ENCODE data around the gene MPST.
"Not testable (repeated sequence)": the region's sequence is repeated elsewhere in the genome, so short reads cannot be mapped to it uniquely, and the experiment has no call there.

The MPST gene

GRCh38 chr22:37063431-37064420 lies 44.2 kb downstream of the MPST start:
- DNase-seq = no peak

- DNase-seq = no peak
Observed at GRCh38 chr22:37064553-37064952, 45.0 kb downstream of the MPST start.

- no peak for DNase-seq
Observed at GRCh38 chr22:37065180-37065579, 45.6 kb downstream of the MPST start.

GRCh38 chr22:37065961-37066360 lies 46.4 kb downstream of the MPST start:
- DNase-seq = no peak

GRCh38 chr22:37067428-37067827 lies 47.9 kb downstream of the MPST start:
- DNase-seq = no peak

- DNase-seq = no peak
Observed at GRCh38 chr22:37068859-37069258, 49.3 kb downstream of the MPST start.

GRCh38 chr22:37069319-37069718 lies 49.8 kb downstream of the MPST start:
- DNase-seq = no peak

DNA sequence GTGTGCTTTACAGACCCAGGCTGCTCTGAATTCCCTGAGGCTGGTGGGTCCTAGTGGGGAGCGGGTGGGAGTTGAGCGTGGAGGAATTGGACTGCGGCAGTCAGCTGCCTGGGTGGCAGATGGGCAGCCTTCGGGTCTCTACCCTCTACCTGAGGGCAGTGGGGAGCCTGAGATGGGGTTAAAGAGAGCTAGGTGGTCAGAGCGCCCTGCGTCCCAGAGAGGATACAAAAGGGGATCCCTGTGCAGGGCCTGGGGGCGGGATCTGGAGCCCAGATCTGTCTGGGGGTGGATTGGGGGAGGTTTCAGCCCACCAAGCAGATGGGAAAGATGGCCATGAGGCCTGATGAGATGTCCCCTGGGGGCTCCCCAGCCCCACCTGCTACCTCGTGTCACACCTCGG lies 50.2 kb downstream of the MPST start:
- DNase-seq = no peak

DNA sequence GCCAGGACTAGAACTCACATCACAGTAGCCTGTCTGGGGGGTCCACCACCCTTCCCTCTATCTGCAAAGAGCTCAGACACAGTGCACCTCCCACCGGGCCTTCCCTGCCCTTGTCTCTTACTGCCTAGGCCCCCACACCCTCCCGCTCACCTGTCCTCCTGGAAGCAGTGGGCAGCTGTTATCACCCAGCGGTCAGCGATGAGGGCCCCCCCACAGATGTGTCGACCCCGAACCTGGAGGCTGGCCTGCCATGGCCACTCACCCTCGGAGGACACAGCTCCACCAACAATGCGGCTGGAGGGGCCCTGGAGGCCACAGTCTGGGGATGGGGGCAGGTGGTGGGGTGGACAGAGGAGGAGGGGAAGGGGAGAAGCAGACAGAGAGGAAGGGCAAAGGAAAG lies 50.8 kb downstream of the MPST start:
- DNase-seq = no peak

GRCh38 chr22:37070744-37071143 lies 51.2 kb downstream of the MPST start:
- DNase-seq = no peak

GRCh38 chr22:37071850-37072592 lies 52.5 kb downstream of the MPST start:
- not testable (repeated sequence) for DNase-seq

DNA sequence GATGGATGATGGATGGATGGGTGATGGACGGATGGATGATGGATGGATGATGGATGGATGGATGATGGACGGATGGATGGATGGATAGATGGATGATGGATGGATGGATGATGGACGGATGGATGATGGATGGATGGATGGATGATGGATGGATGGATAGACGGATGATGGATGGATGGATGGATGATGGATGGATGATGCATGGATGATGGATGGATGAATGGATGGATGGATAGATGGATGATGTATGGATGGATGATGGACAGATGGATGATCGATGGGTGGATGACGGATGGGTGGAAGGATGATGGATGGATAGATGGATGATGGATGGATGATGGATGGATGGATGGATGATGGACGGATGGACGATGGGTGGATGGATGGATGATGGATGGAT lies 53.1 kb downstream of the MPST start:
- no peak for DNase-seq

- DNase-seq = no peak
Observed at GRCh38 chr22:37074537-37074936, 55.0 kb downstream of the MPST start.

GRCh38 chr22:37075046-37075445 lies 55.5 kb downstream of the MPST start:
- DNase-seq = no peak

GRCh38 chr22:37075822-37076433 lies 56.4 kb downstream of the MPST start:
- no peak for DNase-seq

DNA sequence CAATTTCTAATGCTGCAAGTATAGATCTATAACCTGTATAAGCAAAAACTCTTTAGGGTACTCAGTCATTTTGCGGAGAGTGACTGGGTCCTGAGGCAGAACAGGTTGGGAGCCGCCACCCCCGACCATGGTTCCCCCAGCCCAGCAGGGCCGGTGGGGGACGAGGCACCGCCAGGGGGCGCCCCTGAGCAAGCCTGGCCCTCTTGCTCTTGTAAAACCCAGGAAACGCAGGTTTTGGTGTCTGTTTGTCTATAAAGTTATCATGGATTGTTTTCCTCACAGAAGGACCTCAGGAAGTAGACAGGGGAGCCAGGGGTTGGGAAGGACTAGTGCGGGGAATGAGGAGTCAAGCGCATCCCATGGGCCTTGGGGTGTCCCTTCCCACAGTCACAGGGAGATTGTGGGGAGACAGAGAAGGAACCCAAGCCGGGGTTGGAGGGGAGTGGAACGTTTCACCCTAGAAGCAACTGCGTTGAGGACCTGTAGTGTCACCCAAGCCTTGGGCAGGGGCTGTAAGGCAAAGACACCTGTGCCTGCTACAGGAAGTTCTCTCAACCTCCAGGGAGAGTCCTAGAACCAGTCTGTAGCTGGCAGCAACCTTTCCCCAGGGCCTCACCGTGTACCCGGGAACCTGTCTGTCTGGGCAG lies 58.4 kb downstream of the MPST start:
- peak; percentile 20 for DNase-seq

- DNase-seq = no peak
Observed at GRCh38 chr22:37079158-37079557, 59.6 kb downstream of the MPST start.
